ENCODE results near the gene BTBD2.

Gene BTBD2

GRCh38 chr19:2015608-2015950 is at the start of gene BTBD2:
Gene BTBD2 (minus strand): TSS chr19:2015714. CDS start chr19:2015703, 11 bp downstream.
- DNase-seq (ENCODE audit: extremely low read depth in 1 of 2, low read depth in 1 of 2) = no peak

DNA sequence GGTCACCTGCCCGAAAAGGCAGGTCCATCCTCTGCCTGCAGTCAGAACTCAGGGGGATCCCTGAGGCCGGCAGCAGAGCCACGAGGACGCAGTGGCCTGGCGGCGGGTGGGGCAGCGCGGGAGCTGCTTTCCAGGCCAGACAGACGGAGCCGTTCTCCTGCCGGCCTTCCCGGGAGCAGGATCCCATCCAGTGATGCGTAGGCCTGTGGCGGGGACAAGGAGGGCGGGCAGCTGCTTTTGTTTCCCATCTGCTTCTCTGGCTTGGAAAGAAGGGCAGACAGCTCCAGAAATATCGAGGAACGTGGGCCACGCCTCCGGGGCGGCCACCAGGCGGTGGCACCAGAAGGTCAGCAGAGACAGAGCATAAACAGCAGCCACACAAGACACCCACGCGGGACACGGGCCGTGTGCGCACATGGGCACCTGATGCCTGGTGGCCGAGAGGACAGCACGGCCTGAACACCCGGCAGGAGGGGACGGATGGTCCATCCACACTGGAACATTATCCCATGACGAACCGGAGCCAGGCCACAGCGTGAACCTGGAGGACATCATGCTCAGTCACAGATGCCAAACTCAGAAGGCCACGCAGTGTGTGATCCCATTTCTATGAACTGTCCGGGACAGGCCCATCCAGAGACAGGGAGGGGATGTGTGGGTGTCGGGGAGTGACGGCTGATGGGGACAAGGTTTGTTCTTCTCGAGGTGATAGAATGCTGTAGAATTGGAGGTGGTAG is 49.4 kb upstream of the BTBD2 start:
- DNase-seq (ENCODE audit: extremely low read depth in 1 of 2, low read depth in 1 of 2) = no peak

DNA sequence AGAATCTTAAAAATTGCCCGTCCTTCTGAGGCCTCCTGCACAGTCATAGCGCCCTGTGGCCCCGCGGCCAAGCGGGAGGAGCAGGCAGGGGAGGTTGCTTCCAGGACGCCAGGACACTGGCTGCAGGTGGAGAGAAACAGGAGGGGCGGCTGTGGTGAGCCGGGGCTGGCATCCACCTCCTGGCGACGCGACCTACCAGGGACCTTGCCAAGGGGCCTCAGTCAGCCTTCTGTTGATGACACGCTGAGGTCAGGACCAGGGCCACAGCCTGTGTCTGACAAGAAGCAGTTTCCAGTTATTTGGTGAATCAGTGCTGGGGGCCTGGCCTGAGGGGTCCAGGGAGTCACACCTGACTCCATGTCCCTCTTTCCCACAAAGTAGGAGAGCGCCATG is 48.9 kb upstream of the BTBD2 start:
- no peak for DNase-seq (ENCODE audit: extremely low read depth in 1 of 2, low read depth in 1 of 2)

DNA sequence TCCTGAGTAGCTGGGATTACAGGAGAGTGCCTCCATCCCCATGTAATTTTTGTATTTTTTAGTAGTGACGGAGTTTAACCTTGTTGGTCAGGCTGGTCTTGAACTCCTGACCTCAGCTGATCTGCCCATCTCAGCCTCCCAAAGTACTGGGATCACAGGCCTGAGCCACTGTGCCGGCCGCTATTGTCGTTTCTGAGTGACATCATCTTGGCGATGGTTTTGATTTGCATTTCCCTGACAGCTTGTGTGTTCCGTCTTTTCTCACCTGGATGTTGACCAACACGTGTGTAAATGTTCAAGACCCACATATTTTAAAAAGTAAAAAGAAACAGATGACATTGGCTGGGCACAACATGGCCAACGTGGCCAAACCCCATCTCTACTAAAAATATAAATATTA is 48.3 kb upstream of the BTBD2 start:
- DNase-seq (ENCODE audit: extremely low read depth in 1 of 2, low read depth in 1 of 2) = no peak

DNA sequence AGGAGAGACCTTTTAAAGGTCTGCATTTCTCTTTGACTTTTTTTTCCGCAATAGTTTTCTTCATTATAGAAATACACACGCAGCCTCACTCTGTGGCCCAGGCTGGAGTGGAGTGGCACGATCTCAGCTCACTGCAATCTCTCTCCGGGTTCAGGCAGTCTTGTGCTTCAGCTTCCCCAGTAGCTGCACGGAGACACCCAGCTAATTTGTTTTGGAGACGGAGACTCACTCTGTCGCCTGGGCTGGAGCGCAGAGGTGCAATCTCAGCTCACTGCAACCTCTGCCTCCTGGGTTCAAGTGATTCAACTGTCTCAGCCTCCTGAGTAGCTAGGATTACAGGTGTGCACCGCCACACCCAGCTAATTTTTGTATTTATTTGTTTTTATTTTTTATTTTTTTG is 47.3 kb upstream of the BTBD2 start:
- no peak for DNase-seq (ENCODE audit: extremely low read depth in 1 of 2, low read depth in 1 of 2)

- DNase-seq (ENCODE audit: extremely low read depth in 1 of 2, low read depth in 1 of 2) = no peak
Measured at GRCh38 chr19:2062389-2062729, 46.8 kb upstream of the BTBD2 start.

- DNase-seq (ENCODE audit: extremely low read depth in 1 of 2, low read depth in 1 of 2) = peak; percentile 98 to 100
Measured at GRCh38 chr19:2061495-2062388, 46.2 kb upstream of the BTBD2 start.

- no peak for DNase-seq (ENCODE audit: extremely low read depth in 1 of 2, low read depth in 1 of 2)
Measured at GRCh38 chr19:2060884-2061494, 45.5 kb upstream of the BTBD2 start.

DNA sequence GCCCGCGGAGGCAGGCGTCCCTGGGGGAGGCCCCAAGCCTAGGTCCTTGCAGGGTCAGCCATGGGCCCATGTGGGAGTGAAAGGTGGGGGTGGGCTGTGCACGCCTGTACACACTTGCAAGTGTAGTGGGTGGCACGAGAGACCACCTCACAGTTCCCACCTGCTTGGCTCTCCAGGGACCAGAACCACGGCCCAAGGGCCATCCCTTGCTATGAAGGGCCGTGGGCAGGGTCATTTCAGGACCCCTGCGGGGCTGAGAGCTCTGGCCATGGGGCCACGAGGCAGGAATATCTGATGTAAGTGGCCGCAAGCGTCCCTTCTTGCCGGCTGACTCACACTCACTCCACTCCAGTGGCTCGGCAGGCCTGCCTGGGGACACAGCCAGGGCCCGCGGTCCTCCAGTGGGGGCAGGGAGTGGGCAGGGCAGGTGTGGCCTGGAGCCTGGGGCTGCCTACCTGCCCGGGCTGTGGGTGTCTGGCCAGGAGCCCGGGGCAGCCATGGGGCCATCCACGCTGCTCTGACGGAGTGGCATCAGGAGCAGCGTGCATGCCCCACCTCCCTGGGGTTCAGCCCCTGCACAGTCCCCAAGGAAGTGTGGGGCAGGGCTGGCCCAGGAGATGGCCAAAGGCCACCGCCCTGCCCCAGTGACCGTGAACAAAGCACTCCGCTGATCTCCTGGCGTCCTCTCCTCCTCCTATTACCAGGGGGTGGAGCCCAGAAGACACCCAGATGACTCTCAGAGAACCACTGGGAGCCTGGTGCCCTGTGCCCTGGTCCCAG is 44.1 kb upstream of the BTBD2 start:
- DNase-seq (ENCODE audit: extremely low read depth in 1 of 2, low read depth in 1 of 2) = no peak

DNA sequence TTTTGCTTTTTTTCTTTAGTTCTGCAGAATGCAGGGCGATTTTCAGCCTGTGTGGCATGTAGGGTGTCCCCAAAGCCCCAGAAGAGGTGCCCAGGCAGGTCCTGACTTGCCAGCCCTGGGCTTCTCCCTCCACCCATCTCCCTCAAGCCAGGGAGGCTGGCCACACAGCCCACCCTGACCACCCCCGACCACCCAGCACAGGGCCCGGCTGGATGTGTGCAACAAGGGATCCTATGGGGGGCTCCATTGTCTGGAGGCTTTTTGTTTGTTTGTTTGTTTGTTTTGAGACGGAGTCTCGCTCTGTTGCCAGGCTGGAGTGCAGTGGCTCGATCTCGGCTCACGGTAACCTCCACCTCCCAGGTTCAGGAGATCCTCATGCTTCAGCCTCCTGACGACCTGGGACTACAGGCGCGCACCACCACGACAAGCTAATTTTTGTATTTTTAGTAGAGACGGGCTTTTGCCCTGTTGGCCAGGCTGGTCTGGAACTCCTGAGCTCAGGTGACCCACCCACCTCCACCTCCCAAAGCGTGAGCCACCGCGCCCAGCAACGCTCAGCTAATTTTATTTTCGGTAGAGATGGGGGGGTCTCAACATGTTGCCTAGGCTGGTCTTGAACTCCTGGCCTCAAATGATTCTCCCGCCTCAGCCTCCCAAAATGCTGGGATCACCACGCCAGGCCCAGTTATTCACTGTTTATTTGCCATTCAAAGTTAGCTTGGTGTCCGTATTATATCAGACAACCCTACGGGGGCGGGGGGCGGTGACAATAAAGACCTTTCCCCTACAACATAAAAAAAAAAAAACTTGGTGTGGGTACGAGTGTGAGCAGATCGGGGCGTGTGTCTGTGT is 43.3 kb upstream of the BTBD2 start:
- no peak for DNase-seq (ENCODE audit: extremely low read depth in 1 of 2, low read depth in 1 of 2)

DNA sequence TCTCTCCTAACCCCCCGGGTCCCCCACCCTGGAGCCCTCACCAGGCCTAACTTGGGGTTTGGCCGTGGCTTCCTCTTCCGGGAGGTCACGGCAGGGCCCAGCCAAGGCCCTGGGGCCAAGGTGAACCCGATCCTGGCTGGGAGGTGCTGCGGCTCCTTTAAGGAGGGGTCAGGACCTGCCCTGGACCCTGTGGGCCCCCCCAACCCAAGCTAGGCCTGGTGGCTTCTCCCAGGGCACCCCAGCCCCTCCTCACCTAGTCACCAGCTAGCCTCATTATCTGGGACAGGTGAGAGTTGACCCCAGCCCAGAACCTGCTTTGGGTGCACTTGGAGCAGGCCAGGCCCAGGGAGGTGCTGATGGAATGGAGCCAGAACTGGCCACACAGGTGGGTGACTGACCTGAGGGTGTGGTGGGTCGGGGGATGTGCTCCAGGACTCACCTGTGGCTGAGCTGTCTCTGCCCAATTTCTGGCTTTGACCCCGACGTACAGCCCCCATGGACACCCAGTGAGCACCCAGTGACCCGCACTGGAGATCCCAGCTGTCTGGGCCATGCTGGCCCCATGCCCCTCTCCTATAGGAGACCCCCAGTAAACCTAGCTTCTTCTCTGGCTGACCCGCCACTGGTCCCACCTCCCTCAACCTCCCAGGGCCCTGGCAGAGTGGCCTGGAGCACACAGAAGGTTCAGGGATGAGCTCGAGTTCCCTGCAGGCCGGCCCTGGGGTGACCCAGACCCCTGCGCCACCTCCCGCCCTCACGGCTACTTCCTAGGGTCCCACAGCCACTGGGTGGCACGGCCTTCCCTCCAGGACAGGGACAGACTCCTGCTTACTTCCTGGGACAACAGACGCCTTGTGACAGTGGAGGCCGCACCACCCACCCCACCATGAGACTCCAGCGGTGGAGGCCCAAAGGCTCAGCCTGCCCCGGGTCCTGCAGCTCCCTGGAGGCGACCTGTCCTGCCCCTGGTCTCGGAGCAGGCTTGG is 42.3 kb upstream of the BTBD2 start:
- DNase-seq (ENCODE audit: extremely low read depth in 1 of 2, low read depth in 1 of 2) = no peak

- DNase-seq (ENCODE audit: extremely low read depth in 1 of 2, low read depth in 1 of 2) = no peak
Measured at GRCh38 chr19:2056837-2057192, 41.3 kb upstream of the BTBD2 start.

- no peak for DNase-seq (ENCODE audit: extremely low read depth in 1 of 2, low read depth in 1 of 2)
Measured at GRCh38 chr19:2055931-2056836, 40.7 kb upstream of the BTBD2 start.

DNA sequence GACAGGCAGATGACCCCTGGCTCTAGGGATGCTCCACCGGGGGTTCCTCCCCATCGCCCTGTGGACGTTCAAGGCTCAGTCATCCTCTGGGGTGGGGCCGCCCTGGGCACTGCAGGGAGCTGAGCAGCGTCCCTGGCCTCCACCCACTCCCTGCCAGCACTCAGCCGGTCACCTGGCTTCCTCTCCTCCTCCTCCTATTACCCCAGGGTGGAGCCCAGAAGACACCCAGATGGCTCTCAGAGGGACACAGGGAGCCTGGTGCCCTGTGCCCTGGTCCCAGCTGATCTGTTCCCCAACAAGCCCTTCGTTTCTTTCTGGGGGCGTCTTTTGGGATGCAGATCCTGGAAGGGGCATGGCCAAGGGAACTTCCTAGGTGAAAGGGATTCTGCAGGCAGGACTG is 39.2 kb upstream of the BTBD2 start:
- no peak for DNase-seq (ENCODE audit: extremely low read depth in 1 of 2, low read depth in 1 of 2)

DNA sequence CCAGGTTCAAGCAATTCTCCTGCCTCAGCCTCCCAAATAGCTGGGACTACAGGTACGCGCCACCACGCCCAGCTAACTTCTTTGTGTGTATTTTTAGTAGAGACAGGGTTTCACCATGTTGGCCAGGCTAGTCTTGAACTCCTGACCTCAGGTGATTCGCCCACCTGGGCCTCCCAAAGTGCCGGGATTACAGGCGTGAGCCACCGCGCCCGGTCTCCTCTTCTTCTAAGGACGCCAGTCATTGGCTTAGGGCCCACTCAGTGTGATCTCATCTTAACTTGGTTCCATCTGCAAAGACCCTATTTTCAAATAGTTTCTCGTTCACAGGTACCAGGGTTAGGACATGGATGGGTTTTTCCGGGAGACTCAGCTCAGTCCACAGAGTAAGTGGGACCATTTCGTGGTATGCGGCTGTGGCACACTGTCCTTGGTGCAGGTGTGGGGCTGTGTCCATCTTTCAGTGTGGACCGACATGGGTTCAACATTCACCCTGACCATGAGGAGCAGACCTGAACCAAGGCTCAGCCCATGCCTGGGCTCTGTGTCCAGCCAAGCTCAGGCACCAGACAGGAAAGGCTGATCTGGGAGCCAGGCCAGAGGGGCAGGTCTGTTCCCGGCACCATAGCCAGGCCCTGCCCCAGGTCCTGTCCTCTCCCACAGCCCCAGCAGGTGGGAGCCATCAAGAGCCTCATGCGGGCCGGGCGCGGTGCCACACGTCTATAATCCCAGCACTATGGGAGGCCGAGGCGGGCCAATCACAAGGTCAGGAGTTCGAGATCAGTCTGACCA is 38.3 kb upstream of the BTBD2 start:
- DNase-seq (ENCODE audit: extremely low read depth in 1 of 2, low read depth in 1 of 2) = no peak

DNA sequence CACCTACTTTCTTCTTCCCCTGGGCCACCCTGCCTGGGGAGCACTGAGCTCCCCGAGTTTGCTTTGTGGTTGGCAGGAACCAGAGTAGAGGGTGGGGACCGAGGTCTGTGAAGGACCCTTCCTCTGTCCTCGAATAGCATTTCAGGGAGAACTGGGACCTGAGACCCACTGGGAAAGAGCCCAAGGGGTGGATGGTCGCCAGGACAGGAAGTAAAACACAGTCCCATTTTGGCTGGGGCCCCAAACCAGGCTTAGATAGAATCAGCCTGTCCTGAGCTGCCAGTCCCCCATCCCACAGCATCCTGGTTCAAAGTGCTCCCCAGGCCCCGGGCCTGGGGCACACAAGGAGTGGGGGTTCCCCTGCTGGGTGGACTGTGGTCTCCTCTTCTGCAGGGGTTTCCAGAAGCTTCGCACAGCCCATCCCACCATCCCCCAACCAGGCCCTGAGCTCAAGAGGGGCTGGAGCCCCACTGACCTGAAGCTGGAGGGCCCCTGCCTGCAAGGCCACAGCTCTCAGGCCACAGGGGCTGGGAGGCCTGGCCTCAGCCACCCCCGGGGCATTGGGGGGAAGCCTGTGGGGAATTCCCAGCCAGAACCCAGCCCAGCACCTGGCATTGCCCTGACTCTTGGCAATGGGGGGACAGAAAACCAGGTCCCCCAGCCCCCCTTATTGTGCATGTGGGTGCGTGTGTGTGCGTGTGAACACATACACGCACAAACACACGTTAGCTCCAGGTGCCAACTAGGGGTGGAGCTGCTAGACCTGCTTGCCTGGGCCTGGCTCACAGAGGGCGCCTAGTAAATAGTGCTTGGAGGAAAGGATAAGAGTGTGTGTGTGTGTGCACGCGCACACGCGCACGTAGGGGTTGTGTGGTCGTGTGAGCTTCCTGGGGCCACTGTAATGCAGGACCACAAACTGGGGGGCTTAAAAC is 36.5 kb upstream of the BTBD2 start:
- DNase-seq (ENCODE audit: extremely low read depth in 1 of 2, low read depth in 1 of 2) = no peak
